Endodermal cell (in vitro differentiated cells): ENCODE results near the gene PHKB. TPM values are rescaled to one million over a fixed set of nuclear protein-coding genes. Genes with fewer than 3 reads are reported as not detected.

Experiments used
- DNase-seq: peaks from one replicate; pipeline ENCODE4 v3.0.0-alpha.2; 2017
- H3K27ac ChIP-seq: 2 replicates; pipeline ENCODE4 v1.5.1; 2013; ENCODE audit warnings: mild to moderate bottlenecking, low read depth, low read length, moderate library complexity
- H3K27me3 ChIP-seq: 2 replicates; pipeline ENCODE4 v1.6.1; 2013; ENCODE audit warnings: mild to moderate bottlenecking, low read length, moderate library complexity; ENCODE audit not compliant: insufficient read depth, control insufficient read depth, poor library complexity, severe bottlenecking
- H3K36me3 ChIP-seq: 2 replicates; pipeline ENCODE4 v1.7.0; 2013; ENCODE audit warnings: mild to moderate bottlenecking, low read length, moderate library complexity; ENCODE audit not compliant: control insufficient read depth, insufficient read depth
- H3K4me1 ChIP-seq: one replicate; pipeline ENCODE4 v1.7.0; 2013; ENCODE audit warnings: low read length; ENCODE audit not compliant: control insufficient read depth, insufficient read depth
- H3K4me3 ChIP-seq: 2 replicates; pipeline ENCODE4 v1.5.1; 2013; ENCODE audit warnings: mild to moderate bottlenecking, low read length, moderate library complexity
- H3K9ac ChIP-seq: 2 replicates; pipeline ENCODE4 v1.6.1; 2013; ENCODE audit warnings: mild to moderate bottlenecking, low read length, moderate library complexity; ENCODE audit not compliant: poor library complexity, severe bottlenecking; ENCODE audit errors: extremely low read depth
- H3K9me3 ChIP-seq: 2 replicates; pipeline ENCODE4 v1.6.1; 2013; ENCODE audit warnings: mild to moderate bottlenecking, low read length, moderate library complexity; ENCODE audit not compliant: control insufficient read depth
- H3K27ac Mint-ChIP-seq: 2 replicates; pipeline ENCODE4 v1.8.0; 2020; ENCODE audit warnings: mixed read lengths
- H3K27me3 Mint-ChIP-seq: 2 replicates; pipeline ENCODE4 v1.8.0; 2021; ENCODE audit warnings: mild to moderate bottlenecking, mixed read lengths; ENCODE audit not compliant: insufficient read depth
- H3K36me3 Mint-ChIP-seq: 2 replicates; pipeline ENCODE4 v1.8.0; 2020; ENCODE audit warnings: low read depth, mixed read lengths
- H3K4me1 Mint-ChIP-seq: 2 replicates; pipeline ENCODE4 v1.8.0; 2020; ENCODE audit warnings: mixed read lengths
- H3K4me3 Mint-ChIP-seq: 2 replicates; pipeline ENCODE4 v1.8.0; 2020; ENCODE audit warnings: mild to moderate bottlenecking, moderate library complexity, mixed read lengths
- H3K9me3 Mint-ChIP-seq: 2 replicates; pipeline ENCODE4 v1.8.0; 2020; ENCODE audit warnings: mild to moderate bottlenecking, mixed read lengths
- CTCF ChIP-seq: fragments of 200-600 bp; sonication (generic); conservative IDR thresholded peaks from 2 replicates; pipeline ENCODE4 v1.5.0; 2021; ENCODE audit warnings: antibody characterized with exemption, mild to moderate bottlenecking
- WGBS, 2 experiments: methylation state at CpG; one replicate each; pipeline versions ENCODE4 v1.1.5 to v1.1.7; 2013; ENCODE audit warnings: missing lambda C conversion rate in 2 of 2, mixed read lengths in 1 of 2; ENCODE audit not compliant: insufficient coverage in 1 of 2, insufficient read length in 1 of 2; 5-methylcytosine and 5-hydroxymethylcytosine counted together
- total RNA-seq, 2 donors: library from RNA; stranded (reverse); fragmentation: NEBNext Ultra II Directional in 1 of 2; extraction: Animal tissue kit (Norgen Biotek cat#: 25700) in 1 of 2; gene quantifications; 2 replicates in 1 of 2; 3 replicates in 1 of 2; pipeline ENCODE4 v1.2.1, GENCODE V29; 2021

PHKB gene
- total RNA-seq, 2 donors from 2014 or later, result 51.0 to 71.8 TPM

DNA sequence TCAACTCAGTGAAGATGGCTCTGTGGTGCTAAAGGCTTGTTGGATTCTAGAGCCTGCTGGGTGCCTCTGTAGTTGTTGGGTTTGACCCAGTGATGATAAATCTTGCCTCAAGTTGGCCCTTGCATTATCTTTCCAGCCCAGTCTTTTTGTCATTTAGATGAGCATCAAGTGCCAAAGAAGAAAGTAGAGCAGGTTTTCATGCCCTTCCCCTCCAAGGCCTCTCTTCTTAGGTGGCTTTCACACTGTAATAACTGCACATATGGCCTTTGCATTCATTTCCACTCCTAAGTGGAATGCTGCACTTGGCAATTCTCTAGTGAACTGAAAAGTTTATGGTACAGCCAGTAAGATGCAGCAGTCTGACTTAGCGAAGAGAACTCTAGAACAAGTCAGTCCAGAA is 165.1 kb downstream of the PHKB start:
- no peaks in the 10 kb centered on the region for H3K36me3 Mint-ChIP-seq
- WGBS, 2 experiments, result 98 to 100% methylated on average over 1 of the region's 1 CpG
- no peak for DNase-seq
- no peak for TF ChIP-seq CTCF
- Histone ChIP-seq H3K36me3 (no peaks in the 10 kb centered on the region), H3K4me1 (no peaks in the 10 kb centered on the region), H3K27ac (no peak overlapping the region), H3K27me3 (no peaks in the 10 kb centered on the region), H3K4me3 (no peak overlapping the region), H3K9ac (no peak overlapping the region), H3K9me3 (no peaks in the 10 kb centered on the region)
- no peaks in the 10 kb centered on the region for H3K27me3 Mint-ChIP-seq
- H3K4me1 Mint-ChIP-seq, result peaks cover 6% of the 10 kb centered on the region
- no peak overlapping the region for H3K4me3 Mint-ChIP-seq
- H3K27ac Mint-ChIP-seq, result no peak overlapping the region
- H3K9me3 Mint-ChIP-seq, result peaks cover 4% of the 10 kb centered on the region

DNA sequence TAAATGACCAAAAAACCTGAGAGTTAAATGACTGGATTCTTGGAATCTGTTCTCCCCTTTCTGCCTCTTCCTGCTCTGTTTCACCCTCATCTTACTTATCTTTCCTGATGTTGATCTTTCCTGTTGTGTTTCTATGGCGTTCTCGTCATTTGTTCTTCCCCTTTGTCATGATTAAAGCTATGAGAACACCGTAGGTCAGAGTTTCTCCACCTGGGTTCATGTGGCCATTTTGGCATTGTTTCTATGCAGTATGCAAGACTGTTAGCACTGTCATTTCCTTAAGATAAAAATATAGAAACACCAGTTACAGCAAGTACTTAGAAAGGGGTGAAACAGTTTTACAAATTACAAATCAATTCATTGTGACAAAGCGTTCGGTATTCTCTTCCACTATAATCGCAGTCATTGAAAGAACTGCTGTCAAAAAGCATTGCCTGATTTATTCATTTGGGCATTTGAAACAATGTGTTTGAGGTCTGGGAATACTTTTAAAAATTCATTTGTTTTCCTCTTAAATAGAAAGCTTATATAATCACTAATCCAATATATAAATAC is 166.0 kb downstream of the PHKB start:
- no peaks in the 10 kb centered on the region for H3K9me3 ChIP-seq
- H3K27me3 Mint-ChIP-seq, result no peaks in the 10 kb centered on the region
- no peak for TF ChIP-seq CTCF
- peaks cover 4% of the 10 kb centered on the region for H3K36me3 Mint-ChIP-seq
- H3K27ac ChIP-seq, result no peak overlapping the region
- no peak overlapping the region for H3K4me3 ChIP-seq
- no peaks in the 10 kb centered on the region for H3K36me3 ChIP-seq
- WGBS, 2 experiments, result 93 to 96% methylated on average over 6 of the region's 6 CpGs
- peaks cover 6% of the 10 kb centered on the region for H3K4me1 Mint-ChIP-seq
- H3K9me3 Mint-ChIP-seq, result peaks cover 6% of the 10 kb centered on the region
- DNase-seq, result no peak
- no peak overlapping the region for H3K9ac ChIP-seq
- no peak overlapping the region for H3K4me3 Mint-ChIP-seq
- peak overlapping the region; percentile 18 for H3K27ac Mint-ChIP-seq
- no peaks in the 10 kb centered on the region for H3K27me3 ChIP-seq
- no peaks in the 10 kb centered on the region for H3K4me1 ChIP-seq

GRCh38 chr16:47627721-47628120 is 166.6 kb downstream of the PHKB start:
- Histone ChIP-seq H3K36me3 (no peaks in the 10 kb centered on the region), H3K27ac (no peak overlapping the region), H3K4me1 (no peaks in the 10 kb centered on the region), H3K27me3 (no peaks in the 10 kb centered on the region), H3K4me3 (no peak overlapping the region), H3K9me3 (no peaks in the 10 kb centered on the region), H3K9ac (no peak overlapping the region)
- no peak for TF ChIP-seq CTCF
- Mint-ChIP-seq H3K4me3 (no peak overlapping the region), H3K27ac (no peak overlapping the region), H3K4me1 (peaks cover 6% of the 10 kb centered on the region), H3K9me3 (peaks cover 6% of the 10 kb centered on the region), H3K36me3 (peaks cover 4% of the 10 kb centered on the region), H3K27me3 (no peaks in the 10 kb centered on the region)
- no peak for DNase-seq
